Middle frontal gyrus (tissue), 1 donor: ENCODE measurements around the gene ANOS1.
"Not testable (repeated sequence)": the region's sequence is repeated elsewhere in the genome, so short reads cannot be mapped to it uniquely, and the experiment has no call there.

ENCODE experiments used
- DNase-seq: peaks from one replicate; pipeline ENCODE4 v3.0.0-alpha.2; 2015; ENCODE audit warnings: low spot score; ENCODE audit errors: extremely low spot score

The ANOS1 gene

GRCh38 chrX:8629871-8630270, 102.1 kb downstream of the ANOS1 start:
- DNase-seq, result no peak

- no peak for DNase-seq
These were observed 104.1 kb downstream of the ANOS1 start for GRCh38 chrX:8627796-8628195.

GRCh38 chrX:8607326-8607725, 124.6 kb downstream of the ANOS1 start:
- no peak for DNase-seq

GRCh38 chrX:8604131-8604530, 127.8 kb downstream of the ANOS1 start:
- no peak for DNase-seq

- no peak for DNase-seq
These were observed 140.4 kb downstream of the ANOS1 start for GRCh38 chrX:8591501-8591900.

GRCh38 chrX:8586953-8587352, 145.0 kb downstream of the ANOS1 start:
- DNase-seq, result no peak

- DNase-seq, result no peak
These were observed 152.3 kb downstream of the ANOS1 start for GRCh38 chrX:8579602-8580001.

GRCh38 chrX:8576821-8577220, 155.1 kb downstream of the ANOS1 start:
- DNase-seq, result no peak

- DNase-seq, result no peak
These were observed 166.2 kb downstream of the ANOS1 start for GRCh38 chrX:8565729-8566128.

- no peak for DNase-seq
These were observed 183.5 kb downstream of the ANOS1 start for GRCh38 chrX:8548446-8548845.

GRCh38 chrX:8546715-8547114, 185.2 kb downstream of the ANOS1 start:
- no peak for DNase-seq

GRCh38 chrX:8520791-8521190, 211.1 kb downstream of the ANOS1 start:
- no peak for DNase-seq

- no peak for DNase-seq
These were observed 211.8 kb downstream of the ANOS1 start for GRCh38 chrX:8520178-8520577.

- DNase-seq, result no peak
These were observed 227.5 kb downstream of the ANOS1 start for GRCh38 chrX:8504451-8504850.

- not testable (repeated sequence) for DNase-seq
These were observed 229.8 kb downstream of the ANOS1 start for GRCh38 chrX:8502101-8502500.

- no peak for DNase-seq
These were observed 231.7 kb downstream of the ANOS1 start for GRCh38 chrX:8500203-8500602.

GRCh38 chrX:8495036-8495435, 236.9 kb downstream of the ANOS1 start:
- not testable (repeated sequence) for DNase-seq

GRCh38 chrX:8484360-8484949, 247.5 kb downstream of the ANOS1 start:
- no peak for DNase-seq
